GM20431 (cell line): ENCODE measurements around the gene TM9SF4.

Experiments used
- in situ Hi-C: fragments of 300-500 bp; cut with MseI, MboI; formaldehyde crosslinking; loops from one replicate; pipeline ENCODE4 v1.15.0; 2020; ENCODE audit warnings: low sequenced_read_pairs; ENCODE audit not compliant: unreplicated experiment

TM9SF4 gene

DNA sequence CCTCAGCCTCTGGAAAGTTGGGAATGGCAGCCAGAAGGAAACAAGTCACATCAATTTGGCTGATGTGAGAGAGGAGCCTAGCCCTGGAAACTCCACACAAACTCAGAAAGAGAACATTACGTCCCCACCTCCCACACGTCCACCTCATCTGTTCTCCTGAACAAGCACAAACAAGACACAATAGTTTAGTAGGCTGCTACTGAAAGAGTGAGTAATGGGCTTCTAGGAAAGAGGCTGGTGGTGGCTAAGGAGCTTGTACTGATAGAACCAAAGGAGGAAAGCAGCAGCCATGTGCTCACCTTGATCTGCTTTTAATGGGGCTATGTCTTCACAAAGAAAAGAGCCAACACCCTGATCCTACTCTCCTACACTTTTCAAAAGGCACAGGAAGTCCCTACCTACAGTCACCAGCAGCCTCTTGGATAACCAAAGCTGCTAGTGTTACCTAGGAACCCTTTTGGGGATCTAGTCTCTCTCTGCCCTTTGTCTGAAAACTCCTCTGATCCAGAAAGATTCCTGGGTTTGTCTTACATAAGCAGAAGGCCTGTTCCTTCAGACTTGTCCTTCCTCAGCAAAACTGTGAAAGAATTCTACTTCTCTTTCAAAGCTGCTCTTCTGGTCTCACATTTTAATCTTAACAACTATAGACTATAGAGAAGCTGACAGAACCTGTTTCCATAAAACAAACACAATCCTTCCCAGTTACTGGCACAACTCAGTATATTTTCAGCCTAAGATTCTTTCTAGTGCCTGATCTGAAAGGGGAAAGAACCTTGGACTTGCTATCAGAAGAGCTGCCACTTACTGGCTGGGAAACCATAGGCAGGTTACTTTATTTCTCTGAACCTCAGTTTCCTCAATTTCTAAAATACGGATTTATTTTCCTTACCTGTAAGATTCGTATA lies 94.9 kb downstream of the TM9SF4 start:
- in situ Hi-C loops = no loop called here

DNA sequence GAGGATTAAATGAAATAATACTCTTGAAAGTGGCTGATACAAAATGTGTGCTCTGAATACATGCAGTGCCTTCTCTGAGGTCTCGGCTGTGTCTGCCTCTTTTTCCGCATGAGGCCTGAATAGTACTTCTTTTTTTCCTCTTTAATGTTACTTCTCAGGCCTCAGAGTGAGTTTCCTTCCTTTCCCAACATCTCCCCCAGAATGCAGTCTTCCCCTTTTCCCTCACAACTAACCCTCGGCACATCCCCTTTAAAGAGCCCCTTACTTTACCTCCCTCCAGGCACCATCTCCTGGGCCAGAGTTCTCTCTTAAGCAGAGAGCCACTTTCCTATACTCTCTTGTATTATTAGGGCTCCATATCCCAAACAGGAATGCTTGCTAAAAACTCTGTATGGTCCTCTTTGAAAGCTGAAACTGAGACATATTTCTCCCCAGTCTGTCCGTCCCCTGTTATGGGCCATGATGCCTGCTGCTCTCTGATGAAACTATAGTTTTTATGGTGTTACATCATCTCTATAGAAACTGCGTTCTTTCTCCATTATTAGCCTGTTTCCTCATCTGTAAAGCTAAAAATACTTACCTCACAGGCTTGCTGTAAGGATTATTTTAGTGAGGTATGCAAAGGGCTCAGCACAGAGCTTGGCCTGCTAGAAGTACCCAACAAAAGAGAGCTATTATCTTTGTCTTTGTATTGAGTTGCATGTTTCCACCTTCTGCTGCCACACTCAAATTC lies 95.8 kb downstream of the TM9SF4 start:
- in situ Hi-C loops = no loop called here

DNA sequence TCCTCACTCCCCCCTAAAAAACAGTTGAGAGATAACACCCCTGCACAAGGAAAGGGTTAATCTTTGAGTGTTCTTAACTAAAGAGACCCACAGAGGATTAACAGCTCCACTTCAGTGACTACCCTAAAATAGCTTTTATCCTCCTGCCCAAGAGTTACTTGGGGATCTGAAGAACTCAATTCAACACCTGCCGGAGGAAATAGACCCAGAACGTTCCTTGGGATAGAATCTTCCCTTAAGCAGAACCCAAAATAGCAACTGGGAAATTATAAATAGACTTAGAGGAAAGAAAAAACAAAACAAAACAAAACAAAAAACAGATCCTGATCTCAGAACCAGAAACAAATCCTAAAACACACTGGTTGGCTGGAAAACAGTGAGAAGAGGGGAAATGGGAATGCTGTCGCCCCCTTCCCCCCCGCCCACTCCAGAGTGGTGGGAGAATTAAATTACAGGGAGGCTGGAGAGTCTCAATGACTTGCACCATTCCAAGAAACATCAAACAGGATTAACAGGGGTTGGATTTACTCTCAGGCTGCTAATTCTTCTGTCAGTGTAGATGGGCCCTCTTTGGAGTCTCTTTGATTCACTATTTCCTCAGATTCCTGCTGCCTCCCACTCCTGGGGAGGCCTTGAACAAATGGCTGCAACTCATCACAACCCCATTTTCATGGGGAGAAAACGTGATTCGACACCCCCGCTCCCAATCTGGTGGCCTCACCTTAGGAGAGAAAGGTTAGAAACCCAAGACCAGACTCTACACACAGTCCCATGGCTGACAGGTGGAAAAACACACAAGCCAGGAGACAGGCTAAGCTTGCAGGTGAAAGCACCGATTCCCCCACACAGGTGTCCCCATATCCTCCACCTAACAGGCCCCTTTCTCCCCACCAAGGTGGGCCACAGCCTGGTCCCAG lies 96.6 kb downstream of the TM9SF4 start:
- in situ Hi-C loops = no loop called here

DNA sequence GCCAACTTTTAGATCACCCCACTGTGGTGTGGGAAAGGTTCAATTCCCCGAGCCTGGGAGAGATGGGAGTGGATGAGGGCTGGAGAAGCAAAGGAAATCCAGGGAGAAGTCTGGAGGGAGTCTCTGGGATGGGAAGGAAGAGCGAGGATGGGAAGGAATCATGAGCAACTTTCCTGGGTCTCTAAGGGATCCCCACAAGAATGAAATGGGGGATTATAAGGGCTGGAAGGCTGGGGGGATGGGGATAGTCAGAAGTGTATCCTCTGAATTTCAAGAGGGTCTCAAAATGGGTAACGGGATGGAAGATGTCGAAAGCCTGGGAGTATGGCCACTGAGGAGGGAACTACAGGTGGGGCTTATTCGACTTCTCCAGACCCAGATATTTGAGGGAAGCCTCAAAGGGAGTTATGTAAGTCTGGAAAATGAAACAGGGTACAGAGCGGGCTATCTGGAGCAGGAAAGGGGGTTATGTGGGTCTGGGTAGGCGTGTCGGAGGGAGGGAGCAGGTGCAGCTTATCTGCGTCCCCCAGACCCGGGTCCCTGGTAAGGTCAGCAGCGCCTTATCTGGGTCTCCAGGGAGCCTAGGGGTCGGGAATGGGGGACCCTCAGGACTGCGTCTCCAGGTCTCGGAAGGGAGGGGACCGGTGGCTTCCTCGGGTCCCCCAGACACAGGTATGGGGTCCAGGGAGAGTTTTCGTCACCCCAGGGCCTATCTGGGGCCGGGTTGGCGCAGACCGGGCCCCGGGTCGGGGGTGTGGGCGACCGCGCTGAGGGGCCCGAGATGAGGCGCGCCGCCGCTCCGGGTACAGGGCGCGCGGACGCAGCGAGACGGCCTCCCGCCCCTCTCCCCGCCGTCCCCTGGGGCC lies 97.5 kb downstream of the TM9SF4 start:
- in situ Hi-C loops = no loop called here

DNA sequence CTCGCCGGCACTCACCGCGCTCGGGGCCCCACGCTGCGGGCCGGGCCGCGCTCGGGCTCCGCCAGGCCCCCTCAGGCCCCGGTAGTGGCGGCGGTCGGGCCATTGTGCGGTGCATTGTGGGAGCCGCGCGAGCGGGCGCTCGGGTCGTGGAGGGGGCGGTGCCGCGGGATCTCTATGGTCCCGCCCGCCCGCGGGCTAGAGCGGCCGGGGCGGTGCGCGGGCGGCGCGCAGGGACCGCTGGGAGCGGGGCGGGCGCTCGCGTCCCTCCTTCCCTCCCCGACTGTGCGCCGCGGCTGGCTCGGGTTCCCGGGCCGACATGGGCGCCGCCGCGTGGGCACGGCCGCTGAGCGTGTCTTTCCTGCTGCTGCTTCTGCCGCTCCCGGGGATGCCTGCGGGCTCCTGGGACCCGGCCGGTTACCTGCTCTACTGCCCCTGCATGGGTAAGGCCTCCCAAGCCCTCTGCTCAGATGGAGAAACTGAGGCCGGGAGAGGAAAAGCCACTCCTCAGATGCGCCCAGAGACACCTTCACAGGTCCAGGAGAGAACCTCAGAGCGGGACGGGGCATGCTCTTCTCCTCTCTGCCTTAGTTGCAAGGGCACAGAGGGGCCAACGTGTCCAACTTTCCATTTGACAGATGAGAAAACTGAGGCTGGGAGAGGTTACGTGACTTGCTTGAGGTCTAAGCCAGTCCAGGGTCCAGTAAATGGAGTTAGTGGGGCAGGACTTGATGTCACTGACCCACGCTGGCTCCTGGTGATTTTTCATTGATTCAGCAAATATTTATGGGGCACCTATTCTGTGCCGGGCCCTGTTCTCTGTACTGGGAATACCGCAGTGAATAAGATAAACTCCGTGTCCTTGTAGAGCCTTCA lies 98.3 kb downstream of the TM9SF4 start, which contains the start of the genes PLAGL2 and POFUT1:
Gene PLAGL2 (minus strand): TSS at position 118 of the 873 bp plus-strand sequence. CDS start 5,565 bp downstream, outside the sequence.
Gene POFUT1 (plus strand): TSS at position 255 of the 873 bp plus-strand sequence. CDS start 62 bp downstream, at position 317.
- in situ Hi-C loops = no loop called here

DNA sequence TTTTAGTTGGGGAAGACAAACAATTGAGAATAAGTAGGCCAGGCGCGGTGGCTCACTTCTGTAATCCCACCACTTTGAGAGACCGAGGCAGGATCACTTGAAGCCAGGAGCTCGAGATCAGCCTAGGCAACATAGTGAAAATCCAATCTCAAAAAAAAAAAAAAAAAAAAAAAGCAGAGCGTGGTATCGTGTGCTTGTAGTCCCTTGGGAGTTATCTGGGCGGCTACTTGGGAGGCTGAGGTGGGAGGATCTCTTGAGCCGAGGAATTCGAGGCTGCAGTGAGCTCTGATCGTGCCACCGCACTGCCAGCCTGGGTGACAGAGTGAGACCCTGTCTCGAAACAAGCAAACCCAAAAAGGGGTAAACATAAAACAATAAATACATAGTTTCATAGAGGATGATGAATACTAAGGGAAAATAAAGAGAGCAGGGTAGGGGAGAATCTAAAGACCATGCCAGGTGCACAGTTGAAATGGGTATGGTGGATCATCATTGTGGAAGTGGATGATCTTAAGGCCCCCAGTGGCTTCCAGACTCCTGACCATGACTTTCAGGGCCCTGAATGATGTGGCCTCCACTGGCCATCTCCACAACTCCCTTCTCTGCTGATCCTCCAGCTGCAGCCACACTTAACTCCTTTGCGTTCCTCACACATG lies 99.1 kb downstream of the TM9SF4 start:
- in situ Hi-C loops = no loop called here

DNA sequence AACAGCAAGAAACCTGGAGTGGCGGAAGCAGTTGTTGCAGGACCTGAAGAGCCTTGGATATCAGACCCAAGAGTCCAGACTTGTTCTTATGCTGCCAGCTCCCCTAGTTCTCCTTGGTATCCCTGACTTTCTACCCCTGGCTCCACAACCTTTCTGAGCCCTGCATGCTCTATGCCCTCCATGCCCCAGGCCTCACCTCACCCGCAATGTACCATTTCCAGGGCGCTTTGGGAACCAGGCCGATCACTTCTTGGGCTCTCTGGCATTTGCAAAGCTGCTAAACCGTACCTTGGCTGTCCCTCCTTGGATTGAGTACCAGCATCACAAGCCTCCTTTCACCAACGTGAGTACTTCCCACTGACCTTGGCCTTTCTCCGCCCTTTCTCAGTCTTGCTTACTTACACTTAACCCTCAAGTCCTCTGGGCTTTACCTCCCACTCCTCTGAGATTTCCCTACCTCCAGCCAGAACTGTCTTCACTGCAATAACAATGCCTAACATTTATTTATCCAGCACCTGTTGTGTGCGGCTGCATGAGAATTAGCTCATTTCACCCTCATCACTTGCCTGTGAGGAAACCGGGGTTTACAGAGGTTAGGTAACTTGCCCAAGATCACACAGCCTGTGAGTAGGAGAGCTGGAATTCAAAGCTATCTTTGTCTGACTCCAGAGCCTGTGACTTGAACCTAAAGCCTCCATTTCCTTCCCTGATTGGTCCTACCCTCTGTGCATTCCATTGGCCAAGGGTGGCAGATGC lies 100.5 kb downstream of the TM9SF4 start:
- in situ Hi-C loops = no loop called here

DNA sequence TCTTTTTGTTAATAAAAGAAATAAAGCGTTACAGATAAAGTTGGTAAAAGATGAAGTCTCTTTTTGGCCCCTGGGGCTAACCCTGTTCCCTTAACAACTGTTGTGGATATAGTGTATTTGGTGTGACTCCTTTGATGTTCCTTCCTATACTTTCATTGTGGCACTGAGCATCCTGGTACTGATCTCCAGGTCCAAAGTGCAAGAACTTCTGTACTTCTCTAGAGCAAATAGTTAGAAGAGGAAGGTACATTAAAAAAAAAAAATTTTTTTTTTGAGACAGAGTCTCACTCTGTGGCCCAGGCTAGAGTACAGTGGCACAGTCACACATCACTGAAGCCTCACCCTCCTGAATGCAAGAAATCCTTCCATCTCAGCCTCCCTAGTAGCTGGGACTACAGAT lies 104.4 kb downstream of the TM9SF4 start:
- in situ Hi-C loops = no loop called here

DNA sequence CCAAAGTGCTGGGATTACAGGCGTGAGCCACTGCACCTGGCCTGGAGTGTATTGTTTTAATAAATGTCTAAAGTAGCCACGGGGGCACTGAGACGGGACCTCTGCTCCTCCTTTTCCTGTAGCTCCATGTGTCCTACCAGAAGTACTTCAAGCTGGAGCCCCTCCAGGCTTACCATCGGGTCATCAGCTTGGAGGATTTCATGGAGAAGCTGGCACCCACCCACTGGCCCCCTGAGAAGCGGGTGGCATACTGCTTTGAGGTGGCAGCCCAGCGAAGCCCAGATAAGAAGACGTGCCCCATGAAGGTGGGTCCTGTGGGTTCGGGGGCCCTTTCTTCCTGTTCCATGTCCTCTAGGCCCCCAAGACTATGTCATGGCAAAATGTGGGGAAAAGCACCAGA lies 105.6 kb downstream of the TM9SF4 start:
- in situ Hi-C loops = no loop called here

DNA sequence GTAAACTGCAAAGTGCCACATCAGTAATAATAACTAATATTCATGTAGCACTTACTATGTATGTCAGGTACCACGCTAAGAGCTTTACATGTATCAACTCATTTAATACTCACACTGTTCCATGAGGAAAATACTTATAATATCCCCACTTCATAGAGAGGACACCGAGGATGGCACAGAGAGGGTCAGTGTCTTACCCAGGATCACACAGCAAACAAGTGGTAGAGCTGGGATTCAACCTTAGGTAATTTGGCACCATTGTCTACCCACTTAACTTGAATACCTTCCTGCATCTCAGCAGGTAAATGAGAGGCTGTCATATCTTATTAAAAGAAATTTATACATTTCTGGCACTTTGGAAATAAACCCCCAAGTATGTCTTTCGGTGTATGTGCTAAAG lies 106.2 kb downstream of the TM9SF4 start:
- in situ Hi-C loops = no loop called here

DNA sequence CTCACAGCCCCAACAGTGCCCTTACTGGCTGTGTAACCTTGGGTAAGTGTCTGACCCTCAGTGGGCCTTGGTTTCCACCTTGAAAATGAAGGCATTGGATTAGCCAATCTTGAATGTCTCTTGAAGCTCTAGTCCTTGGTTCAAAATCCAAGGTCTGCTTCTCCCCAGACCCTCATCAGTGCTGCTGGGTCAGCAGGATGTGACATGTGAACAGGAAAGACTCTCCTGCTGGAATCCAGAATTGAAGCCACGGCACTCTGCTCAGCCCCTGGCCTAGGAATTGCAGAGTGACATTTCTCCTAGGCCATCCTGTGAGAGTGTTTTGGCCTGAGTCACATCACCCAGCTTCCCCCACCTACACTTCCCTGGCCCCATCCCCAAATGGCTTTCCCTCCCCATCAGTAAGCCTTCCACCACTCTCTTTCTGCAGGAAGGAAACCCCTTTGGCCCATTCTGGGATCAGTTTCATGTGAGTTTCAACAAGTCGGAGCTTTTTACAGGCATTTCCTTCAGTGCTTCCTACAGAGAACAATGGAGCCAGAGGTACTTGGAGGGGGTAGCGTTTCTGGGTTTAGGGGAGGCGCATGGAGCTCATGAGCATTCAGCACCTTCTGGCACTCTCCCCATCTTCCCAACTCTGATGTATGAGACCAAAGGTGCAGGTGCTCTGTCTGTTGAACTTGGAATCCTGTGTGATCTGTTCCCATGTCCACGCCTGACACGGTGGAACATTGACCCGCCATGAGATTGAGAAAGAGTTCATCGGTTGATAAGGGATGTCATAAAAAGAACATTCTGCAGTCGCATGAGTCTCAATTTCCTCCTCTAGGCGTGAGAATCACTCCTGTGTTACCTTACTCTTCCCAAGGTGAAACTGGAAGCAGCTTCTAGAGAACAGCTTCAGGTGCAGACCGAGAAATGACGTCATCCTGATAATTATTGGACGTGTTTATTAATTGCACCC lies 106.9 kb downstream of the TM9SF4 start:
- in situ Hi-C loops = no loop called here
